Heart left ventricle (tissue), 13 donors: ENCODE measurements around the gene MLPH.

ENCODE experiments used
- CTCF ChIP-seq, 12 donors: fragments of 200-600 bp; sonication (generic) in 4 of 12; IDR thresholded peaks; one replicate each; pipeline versions ENCODE4 v1.5.0 to v1.8.0; 2018 to 2022; ENCODE audit warnings: antibody characterized with exemption in 12 of 12, mild to moderate bottlenecking in 5 of 12
- POLR2A ChIP-seq, 2 donors: fragments of 450-650 bp; IDR thresholded peaks; one replicate each; pipeline ENCODE4 v1.6.1; 2017; ENCODE audit warnings: antibody characterized with exemption in 2 of 2, mild to moderate bottlenecking in 2 of 2, moderate library complexity in 2 of 2
- donor health status: ischemic (EF 13 %, LVEDD 7.1; RV severe dilation, severe dysfunction).
- donor health status: DM: no; HTN: yes; CAD: no.
- donor health status: DM: no; HTN: no; CAD: no.
- donor health status: ischemic (EF 25% LVEDD 6.9; RV normal size, moderate dysfunction).
- donor health status: ischemic (EF 25% LVEDD 5.7; RV mildly dilated, moderate dysfunction).
- donor health status: ischemic (EF 35%, LVEDD 5.7; RV mildly dilated, moderate dysfunction).
- donor health status: nonischemic (EF 11% LVEDD 7.7; RV severe dilation, severe dysfunction).
- donor health status: DM: yes; HTN: yes; CAD: no.
- donor health status: PGD.
- donor health status: ischemic (EF 29% LVEDD 5.4; RV normal size, mild dysfunction).
- donor health status: nonischemic (EF 23%, LVEDD 6.1; RV moderate dilation, normal function).

- no peak for TF ChIP-seq POLR2A (IDR thresholded peaks at IDR 0.05)
- no peak for TF ChIP-seq CTCF (IDR thresholded peaks at IDR 0.05)
These were observed 27.6 kb downstream of the MLPH start for GRCh38 chr2:237514474-237515130.
